Trophoblast cell (in vitro differentiated cells and primary cell): Measurements from ENCODE around the gene CAPN2.

ENCODE experiments used
- DNase-seq, 2 donors: peaks; one replicate each; pipeline ENCODE4 v3.0.0-alpha.2; 2016
- H2AFZ ChIP-seq: 2 replicates; pipeline ENCODE4 v1.6.1; 2013; ENCODE audit warnings: low read length, moderate library complexity, mild to moderate bottlenecking; ENCODE audit not compliant: insufficient read depth, poor library complexity
- H2AK5ac ChIP-seq: 2 replicates; pipeline ENCODE4 v1.6.1; 2013; ENCODE audit warnings: mild to moderate bottlenecking, low read length
- H2BK120ac ChIP-seq: 2 replicates; pipeline ENCODE4 v1.6.1; 2013; ENCODE audit warnings: low read length, mild to moderate bottlenecking, moderate library complexity; ENCODE audit not compliant: insufficient read depth, poor library complexity
- H2BK12ac ChIP-seq: 2 replicates; pipeline ENCODE4 v1.6.1; 2013; ENCODE audit warnings: mild to moderate bottlenecking, low read length, moderate library complexity
- H2BK5ac ChIP-seq: 2 replicates; pipeline ENCODE4 v1.6.1; 2013; ENCODE audit warnings: low read length, low read depth, moderate library complexity, mild to moderate bottlenecking; ENCODE audit not compliant: poor library complexity
- H3K14ac ChIP-seq: 2 replicates; pipeline ENCODE4 v1.6.1; 2013; ENCODE audit warnings: mild to moderate bottlenecking, low read length
- H3K18ac ChIP-seq: 2 replicates; pipeline ENCODE4 v1.6.1; 2013; ENCODE audit warnings: mild to moderate bottlenecking, low read length
- H3K23ac ChIP-seq: 2 replicates; pipeline ENCODE4 v1.6.1; 2013; ENCODE audit warnings: low read length
- H3K27ac ChIP-seq: 2 replicates; pipeline ENCODE4 v1.5.1; 2013; ENCODE audit warnings: low read depth, mild to moderate bottlenecking, inconsistent platforms, low read length, moderate library complexity
- H3K27me3 ChIP-seq: 2 replicates; pipeline ENCODE4 v1.6.1; 2013; ENCODE audit warnings: inconsistent platforms, mild to moderate bottlenecking, low read length, moderate library complexity; ENCODE audit not compliant: insufficient read depth
- H3K36me3 ChIP-seq, 2 experiments: 1 replicate in 1 of 2; 2 replicates in 1 of 2; pipeline ENCODE4 v1.6.1; 2013; ENCODE audit warnings: low read length in 2 of 2, mild to moderate bottlenecking in 2 of 2, moderate library complexity in 1 of 2; ENCODE audit not compliant: insufficient read depth in 2 of 2, control insufficient read depth in 1 of 2
- H3K4ac ChIP-seq: 2 replicates; pipeline ENCODE4 v1.6.1; 2013; ENCODE audit warnings: low read depth, mild to moderate bottlenecking, low read length, moderate library complexity
- H3K4me1 ChIP-seq, 2 experiments: 1 replicate in 1 of 2; 2 replicates in 1 of 2; pipeline ENCODE4 v1.6.1; 2013; ENCODE audit warnings: low read length in 2 of 2, mild to moderate bottlenecking in 2 of 2, moderate library complexity in 1 of 2; ENCODE audit not compliant: insufficient read depth in 2 of 2, control insufficient read depth in 1 of 2
- H3K4me2 ChIP-seq: 2 replicates; pipeline ENCODE4 v1.6.1; 2013; ENCODE audit warnings: inconsistent platforms, mild to moderate bottlenecking, low read length, moderate library complexity
- H3K4me3 ChIP-seq: 2 replicates; pipeline ENCODE4 v1.5.1; 2013; ENCODE audit warnings: mild to moderate bottlenecking, low read depth, low read length, inconsistent platforms
- H3K79me1 ChIP-seq: one replicate; pipeline ENCODE4 v1.6.1; 2013; ENCODE audit warnings: low read length
- H3K79me2 ChIP-seq: 2 replicates; pipeline ENCODE4 v1.6.1; 2013; ENCODE audit warnings: low read length, mild to moderate bottlenecking; ENCODE audit not compliant: control insufficient read depth, insufficient read depth, poor library complexity
- H3K9ac ChIP-seq: 2 replicates; pipeline ENCODE4 v1.6.1; 2013; ENCODE audit warnings: mild to moderate bottlenecking, low read length
- H3K9me3 ChIP-seq: 2 replicates; pipeline ENCODE4 v1.6.1; 2013; ENCODE audit warnings: low read depth, mild to moderate bottlenecking, control low read depth, inconsistent platforms, low read length; ENCODE audit not compliant: insufficient read depth
- H4K12ac ChIP-seq: 2 replicates; pipeline ENCODE4 v1.6.1; 2013; ENCODE audit warnings: low read depth, mild to moderate bottlenecking, low read length, moderate library complexity
- H4K8ac ChIP-seq: 2 replicates; pipeline ENCODE4 v1.6.1; 2013; ENCODE audit warnings: low read depth, mild to moderate bottlenecking, low read length, moderate library complexity
- H4K91ac ChIP-seq: one replicate; pipeline ENCODE4 v1.6.1; 2013; ENCODE audit warnings: low read depth, mild to moderate bottlenecking, low read length, moderate library complexity
- WGBS: extraction: QIAGEN DNeasy Blood & Tissue Kit; methylation state at CpG from one replicate; pipeline ENCODE4 v1.1.7; 2013; ENCODE audit warnings: missing lambda C conversion rate; ENCODE audit not compliant: insufficient read length, insufficient coverage; ENCODE audit errors: extremely low coverage; 5-methylcytosine and 5-hydroxymethylcytosine counted together

The CAPN2 gene

GRCh38 chr1:223784541-223784940, 72.2 kb downstream of the CAPN2 start:
- Histone ChIP-seq H3K9ac (no peak overlapping the region), H2BK12ac (no peak overlapping the region), H3K27ac (no peak overlapping the region), H2BK120ac (no peak overlapping the region), H3K14ac (no peak overlapping the region), H3K4me2 (no peak overlapping the region), H2AK5ac (no peak overlapping the region), H3K79me2 (no peaks in the 10 kb centered on the region), H3K18ac (no peak overlapping the region), H2AFZ (no peak overlapping the region), H4K12ac (no peak overlapping the region), H3K79me1 (no peaks in the 10 kb centered on the region), H3K4me3 (no peak overlapping the region), H3K27me3 (no peaks in the 10 kb centered on the region), H4K91ac (no peak overlapping the region), H4K8ac (no peak overlapping the region), H3K4me1 (no peaks in the 10 kb centered on the region), H3K4ac (no peak overlapping the region), H3K36me3 (peaks cover 17 to 39% of the 10 kb centered on the region in 2 experiments), H2BK5ac (no peak overlapping the region), H3K23ac (no peak overlapping the region), H3K9me3 (no peaks in the 10 kb centered on the region)
- no CpG with 5 or more reads among the region's 4 CpGs for WGBS
- no peak for DNase-seq

- H3K4me3 ChIP-seq = no peak overlapping the region
- no peak overlapping the region for H2AFZ ChIP-seq
- no peaks in the 10 kb centered on the region for H3K9me3 ChIP-seq
- WGBS = no CpG with 5 or more reads among the region's 5 CpGs
- no peaks in the 10 kb centered on the region for H3K79me1 ChIP-seq
- H3K14ac ChIP-seq = no peak overlapping the region
- DNase-seq = no peak
- H3K36me3 ChIP-seq = peaks cover 21 to 41% of the 10 kb centered on the region in 2 experiments
- H2BK5ac ChIP-seq = no peak overlapping the region
- H3K27me3 ChIP-seq = no peaks in the 10 kb centered on the region
- H2BK120ac ChIP-seq = no peak overlapping the region
- H3K4ac ChIP-seq = no peak overlapping the region
- H4K91ac ChIP-seq = no peak overlapping the region
- H3K23ac ChIP-seq = no peak overlapping the region
- no peak overlapping the region for H2BK12ac ChIP-seq
- no peak overlapping the region for H3K9ac ChIP-seq
- no peak overlapping the region for H3K18ac ChIP-seq
- H3K4me2 ChIP-seq = no peak overlapping the region
- no peak overlapping the region for H4K8ac ChIP-seq
- no peaks in the 10 kb centered on the region for H3K4me1 ChIP-seq
- H2AK5ac ChIP-seq = no peak overlapping the region
- no peaks in the 10 kb centered on the region for H3K79me2 ChIP-seq
- H3K27ac ChIP-seq = no peak overlapping the region
- H4K12ac ChIP-seq = no peak overlapping the region
Measured at GRCh38 chr1:223785808-223786207, 73.5 kb downstream of the CAPN2 start.

GRCh38 chr1:223788746-223789415, 76.5 kb downstream of the CAPN2 start:
- Histone ChIP-seq H3K4ac (no peak overlapping the region), H3K18ac (no peak overlapping the region), H4K91ac (no peak overlapping the region), H3K9me3 (no peaks in the 10 kb centered on the region), H3K14ac (no peak overlapping the region), H3K27me3 (no peaks in the 10 kb centered on the region), H3K79me2 (peaks cover 2% of the 10 kb centered on the region), H3K4me1 (no peaks in the 10 kb centered on the region), H2AFZ (no peak overlapping the region), H3K27ac (no peak overlapping the region), H2BK5ac (no peak overlapping the region), H3K79me1 (no peaks in the 10 kb centered on the region), H3K4me3 (no peak overlapping the region), H2BK12ac (no peak overlapping the region), H2BK120ac (no peak overlapping the region), H2AK5ac (no peak overlapping the region), H4K12ac (peak overlapping the region; percentile 18), H3K36me3 (peaks cover 17 to 35% of the 10 kb centered on the region in 2 experiments), H3K9ac (no peak overlapping the region), H3K23ac (no peak overlapping the region), H4K8ac (no peak overlapping the region), H3K4me2 (no peak overlapping the region)
- DNase-seq = no peak
- no CpG with 5 or more reads among the region's 4 CpGs for WGBS

- no peak overlapping the region for H3K18ac ChIP-seq
- WGBS = no CpG with 5 or more reads among the region's 2 CpGs
- H3K27me3 ChIP-seq = no peaks in the 10 kb centered on the region
- H3K4ac ChIP-seq = no peak overlapping the region
- H3K4me1 ChIP-seq = no peaks in the 10 kb centered on the region
- H3K27ac ChIP-seq = no peak overlapping the region
- peaks cover 2% of the 10 kb centered on the region for H3K79me2 ChIP-seq
- no peak overlapping the region for H3K4me3 ChIP-seq
- no peak overlapping the region for H4K91ac ChIP-seq
- H4K8ac ChIP-seq = no peak overlapping the region
- DNase-seq = no peak
- no peak overlapping the region for H2BK5ac ChIP-seq
- H3K23ac ChIP-seq = no peak overlapping the region
- no peak overlapping the region for H2BK12ac ChIP-seq
- H3K4me2 ChIP-seq = no peak overlapping the region
- no peak overlapping the region for H2BK120ac ChIP-seq
- H3K79me1 ChIP-seq = no peaks in the 10 kb centered on the region
- H3K14ac ChIP-seq = no peak overlapping the region
- no peaks in the 10 kb centered on the region for H3K9me3 ChIP-seq
- peaks cover 24 to 34% of the 10 kb centered on the region in 2 experiments for H3K36me3 ChIP-seq
- H3K9ac ChIP-seq = no peak overlapping the region
- no peak overlapping the region for H2AFZ ChIP-seq
- no peak overlapping the region for H4K12ac ChIP-seq
- no peak overlapping the region for H2AK5ac ChIP-seq
Measured at GRCh38 chr1:223792046-223792445, 79.7 kb downstream of the CAPN2 start.
